ENCODE measurements around the gene NR3C2. TPM values are rescaled to one million over a fixed set of nuclear protein-coding genes. Genes with fewer than 3 reads are reported as not detected.

Gene NR3C2
- 0.12 TPM for polyA plus RNA-seq (2013, experiment 1 of 2; ENCODE audit: insufficient read length)
- polyA plus RNA-seq (2013, experiment 2 of 2; ENCODE audit: insufficient read length): 0.37 TPM

DNA sequence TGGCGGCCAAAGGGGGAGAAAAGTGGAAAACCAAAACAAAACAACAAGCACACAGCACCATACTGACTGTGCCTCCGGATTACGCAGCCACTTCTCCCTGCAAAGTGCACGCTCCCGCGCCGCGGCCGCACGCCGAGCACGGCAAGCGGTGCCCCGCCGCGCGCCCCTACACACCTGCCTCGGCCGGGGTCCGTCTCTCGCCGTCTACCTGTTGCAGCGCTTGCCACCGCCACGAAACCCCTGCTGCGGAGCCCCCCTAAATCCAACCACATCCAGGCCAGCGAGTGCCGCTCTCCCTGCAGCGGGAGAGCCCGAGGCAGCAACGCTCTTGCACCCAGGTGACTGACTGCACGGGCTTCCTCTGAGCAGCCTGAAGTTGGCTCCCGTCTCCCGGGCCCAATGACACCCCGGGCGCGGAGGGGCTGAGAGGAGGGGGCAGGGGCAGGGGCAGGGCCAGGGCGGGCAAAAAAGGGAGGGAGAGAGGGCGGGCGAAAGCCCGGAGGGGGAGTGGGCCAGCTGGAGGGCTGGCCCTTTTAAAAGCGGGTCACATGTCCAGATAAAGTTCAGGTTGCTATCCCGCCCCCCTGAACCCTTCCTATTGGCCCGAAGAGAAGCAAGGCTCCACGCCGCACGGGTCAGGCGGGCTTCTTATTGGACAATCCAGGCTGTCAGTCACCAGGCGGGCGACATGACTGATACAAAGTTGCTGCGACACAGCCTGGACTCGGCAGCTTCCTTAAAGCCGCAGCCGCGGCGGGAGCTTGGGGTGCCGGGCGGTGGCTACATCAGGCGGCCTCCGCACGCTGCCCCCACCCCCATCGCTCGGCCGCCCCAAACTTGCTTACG is at the start of gene NR3C2:
Gene NR3C2, minus strand, starts transcription at position 429 of the 846 bp plus-strand sequence.
- peak; percentile 97 for DNase-seq

DNA sequence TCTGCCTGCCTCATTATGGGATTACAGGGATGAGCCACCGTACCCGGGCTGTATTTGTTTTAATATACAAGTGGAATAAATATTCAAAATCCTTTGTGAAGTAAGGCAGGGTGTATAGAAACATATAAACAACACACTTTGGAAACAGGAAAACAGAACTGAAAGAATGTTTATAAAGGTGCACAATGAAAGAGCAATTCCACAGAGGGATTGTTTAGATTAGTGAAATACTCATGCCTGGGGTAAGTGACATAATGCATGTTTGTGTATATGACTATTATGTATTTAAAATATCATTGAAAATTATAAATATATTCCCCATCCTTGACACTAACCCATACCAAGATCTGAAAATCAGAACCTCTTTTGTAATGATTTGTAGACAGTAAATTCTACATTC is 45.0 kb upstream of the NR3C2 start:
- DNase-seq: no peak

DNA sequence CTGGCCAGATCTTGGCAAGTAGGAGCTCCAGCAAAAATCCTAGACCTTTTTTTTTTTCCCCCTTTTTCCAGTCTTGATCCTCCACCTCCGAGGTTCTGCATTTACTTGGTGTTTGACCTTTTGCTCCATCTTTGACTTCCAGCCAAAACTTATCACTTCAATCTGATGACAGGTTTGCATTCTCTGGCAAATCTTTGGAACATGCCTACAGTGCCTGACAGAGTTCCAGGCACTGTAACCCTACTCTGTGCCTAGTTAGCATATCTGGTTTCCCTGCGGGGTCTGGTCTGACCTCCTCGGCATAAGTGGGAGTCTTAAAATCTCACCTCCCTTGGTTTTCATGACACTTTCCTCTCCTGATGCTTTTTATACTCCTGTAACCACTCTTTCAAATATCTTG is 39.4 kb upstream of the NR3C2 start:
- no peak for DNase-seq

- no peak for DNase-seq
These were observed 35.1 kb upstream of the NR3C2 start for GRCh38 chr4:148477276-148477675.

- no peak for DNase-seq
These were observed 27.7 kb upstream of the NR3C2 start for GRCh38 chr4:148469938-148470337.

GRCh38 chr4:148454835-148455234 is 12.6 kb upstream of the NR3C2 start:
- DNase-seq: peak; percentile 8

DNA sequence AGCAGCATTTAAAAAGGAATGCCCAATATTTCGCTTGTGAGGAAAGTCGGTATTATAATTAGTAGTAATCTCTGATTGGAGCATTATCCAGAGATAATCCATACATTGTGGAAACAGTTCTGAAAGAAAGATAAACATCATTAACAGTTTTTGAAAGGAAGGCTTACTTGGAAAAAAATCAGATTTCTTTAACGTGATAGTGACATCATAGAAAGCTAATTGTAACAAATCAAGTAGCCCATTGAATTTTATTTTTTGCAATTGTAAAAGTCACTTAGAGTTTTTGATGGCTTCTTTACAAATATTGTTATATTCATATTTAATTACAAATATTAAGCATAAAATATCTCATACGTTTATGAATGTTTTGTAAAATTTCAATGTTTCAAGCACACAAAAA is 11.6 kb upstream of the NR3C2 start:
- no peak for DNase-seq

GRCh38 chr4:148452970-148453369 is 10.8 kb upstream of the NR3C2 start:
- DNase-seq: no peak

GRCh38 chr4:148449921-148450320 is 7.7 kb upstream of the NR3C2 start:
- DNase-seq: no peak

DNA sequence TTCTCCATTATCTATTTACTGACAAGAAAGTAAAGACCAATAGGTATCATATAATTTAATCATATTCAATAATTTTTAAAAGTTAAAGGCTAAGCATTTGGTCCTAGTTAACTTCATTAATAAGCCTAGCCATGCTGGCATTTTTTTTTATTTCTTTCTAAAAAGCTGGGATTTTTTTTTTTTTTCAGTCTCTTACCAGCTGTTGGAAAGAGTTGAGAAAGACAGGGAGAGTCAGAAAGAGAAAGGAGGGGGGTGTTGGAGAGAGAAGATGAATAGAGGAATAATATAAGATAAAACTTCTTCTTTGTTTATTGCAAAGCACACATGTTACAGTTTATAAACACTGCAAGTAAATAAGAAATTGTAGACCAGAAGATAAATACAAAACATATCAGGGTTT is 5.9 kb upstream of the NR3C2 start:
- no peak for DNase-seq

DNA sequence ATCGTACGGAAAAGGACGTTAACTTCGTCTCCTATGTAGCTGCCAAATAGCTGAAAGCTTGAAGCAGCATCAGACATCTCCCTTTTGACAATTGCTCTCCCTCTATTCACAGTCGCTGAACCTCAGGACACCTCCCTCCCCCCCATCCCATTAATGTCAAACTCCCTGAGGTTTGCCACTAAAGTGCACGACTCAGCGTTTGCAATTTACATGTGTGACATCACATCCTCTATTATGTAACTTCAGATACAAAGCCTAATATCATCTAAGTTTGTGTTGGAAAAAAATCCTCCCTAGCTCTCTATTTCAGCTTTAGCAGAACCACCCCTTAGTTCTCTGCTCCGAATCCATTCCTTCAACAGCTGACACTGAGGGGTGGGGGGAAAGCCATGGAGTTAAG is 5.5 kb upstream of the NR3C2 start:
- DNase-seq: no peak

DNA sequence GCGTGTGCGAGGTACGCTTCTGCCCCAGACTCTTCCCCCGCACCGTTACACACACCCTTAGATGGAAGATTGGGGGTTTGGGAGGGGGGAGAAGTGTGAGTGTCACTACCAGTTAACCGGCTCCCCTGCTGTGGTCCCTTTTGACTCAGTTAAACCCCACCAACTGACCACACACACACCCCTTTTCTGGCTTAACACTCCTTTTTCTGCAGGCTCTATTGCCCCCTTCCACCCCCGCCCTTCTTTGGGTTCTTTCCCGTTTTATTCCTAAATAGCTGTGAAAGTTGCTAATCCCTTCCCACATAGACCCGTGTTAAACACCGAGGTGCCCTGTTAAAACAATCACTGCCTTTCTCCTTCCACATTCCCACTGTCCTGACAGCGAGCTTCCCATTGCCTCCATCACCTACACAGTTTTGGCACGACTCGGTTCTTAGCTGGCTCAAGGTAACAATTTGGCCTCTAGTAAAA is 3.7 kb upstream of the NR3C2 start:
- no peak for DNase-seq

GRCh38 chr4:148445071-148445859 is 3.1 kb upstream of the NR3C2 start:
- DNase-seq: no peak

DNA sequence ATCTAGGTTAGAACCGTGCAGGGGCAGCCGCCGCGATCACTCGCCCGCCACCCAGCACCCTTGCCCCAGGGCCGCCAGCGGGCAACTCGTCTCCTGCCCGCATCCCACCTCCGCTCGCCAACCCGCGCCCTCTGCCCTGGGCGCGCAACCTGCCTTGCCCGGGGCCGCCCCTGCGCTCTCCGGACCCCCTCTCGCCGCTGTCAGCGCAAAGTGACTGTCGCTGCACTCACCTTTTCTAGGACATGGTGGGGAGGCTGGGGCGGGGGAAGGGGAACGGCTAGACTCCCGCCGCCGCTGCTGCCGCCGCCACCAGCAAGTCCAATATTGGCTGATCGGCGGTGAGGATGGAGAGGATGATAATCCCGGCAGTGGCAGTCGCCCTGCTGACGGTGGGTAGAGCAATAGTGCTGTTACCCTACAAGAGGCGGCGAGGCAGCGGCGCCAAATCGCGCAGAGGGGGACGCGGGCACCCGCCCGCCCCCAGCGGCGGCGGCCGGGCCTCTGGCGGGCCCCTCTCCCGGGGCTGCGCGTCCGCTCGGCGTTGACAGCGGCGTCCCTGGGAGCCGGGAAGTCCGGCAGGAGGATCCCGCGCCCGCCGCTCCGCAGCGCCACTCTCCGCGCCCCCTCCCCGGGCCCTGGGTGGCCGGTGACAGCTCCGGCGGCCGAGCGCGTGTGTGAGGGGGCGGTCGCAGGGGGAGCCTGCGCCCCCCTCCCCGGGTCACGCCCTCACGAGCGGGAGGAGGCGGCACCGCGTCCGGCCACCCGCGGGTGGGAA is 2.3 kb upstream of the NR3C2 start:
- no peak for DNase-seq

DNA sequence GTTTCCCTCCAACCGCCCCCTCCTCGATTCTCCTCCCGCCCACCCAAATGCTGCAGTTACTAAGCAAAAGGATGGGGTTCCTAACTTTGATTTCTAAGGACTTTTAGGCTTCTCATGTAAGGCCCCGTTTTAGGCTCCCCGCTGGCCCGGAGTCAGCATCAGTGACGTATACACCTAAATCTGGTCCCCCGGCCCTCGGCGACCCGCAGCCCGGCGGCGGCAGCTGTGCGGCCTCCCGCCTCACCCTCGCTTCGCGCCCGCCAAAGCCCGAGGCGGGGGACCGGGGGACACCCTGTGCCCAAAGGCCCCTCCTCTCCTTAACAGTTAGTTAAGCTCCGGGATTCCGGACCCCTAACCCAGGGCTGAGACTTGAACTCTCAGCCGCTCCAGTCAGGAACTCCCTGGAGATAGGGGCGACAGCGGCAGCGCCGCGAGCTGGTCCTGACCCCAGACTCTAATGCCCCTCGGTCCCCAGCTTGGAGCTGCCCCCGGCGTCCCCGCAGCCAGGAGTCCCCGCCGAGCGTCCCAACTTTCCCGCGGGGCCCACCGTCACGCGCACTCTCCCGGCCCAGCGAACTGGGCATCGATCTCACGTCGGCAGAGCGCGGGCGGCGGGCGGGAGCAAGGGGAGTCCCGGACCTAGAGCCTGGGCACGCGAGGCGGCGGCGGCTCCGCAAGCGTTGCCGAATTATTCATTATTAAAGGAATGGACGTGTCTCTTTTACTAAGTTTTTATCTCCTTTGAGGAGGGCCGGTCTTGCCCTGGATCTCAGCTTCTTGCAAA is 1.5 kb upstream of the NR3C2 start:
- DNase-seq: no peak

DNA sequence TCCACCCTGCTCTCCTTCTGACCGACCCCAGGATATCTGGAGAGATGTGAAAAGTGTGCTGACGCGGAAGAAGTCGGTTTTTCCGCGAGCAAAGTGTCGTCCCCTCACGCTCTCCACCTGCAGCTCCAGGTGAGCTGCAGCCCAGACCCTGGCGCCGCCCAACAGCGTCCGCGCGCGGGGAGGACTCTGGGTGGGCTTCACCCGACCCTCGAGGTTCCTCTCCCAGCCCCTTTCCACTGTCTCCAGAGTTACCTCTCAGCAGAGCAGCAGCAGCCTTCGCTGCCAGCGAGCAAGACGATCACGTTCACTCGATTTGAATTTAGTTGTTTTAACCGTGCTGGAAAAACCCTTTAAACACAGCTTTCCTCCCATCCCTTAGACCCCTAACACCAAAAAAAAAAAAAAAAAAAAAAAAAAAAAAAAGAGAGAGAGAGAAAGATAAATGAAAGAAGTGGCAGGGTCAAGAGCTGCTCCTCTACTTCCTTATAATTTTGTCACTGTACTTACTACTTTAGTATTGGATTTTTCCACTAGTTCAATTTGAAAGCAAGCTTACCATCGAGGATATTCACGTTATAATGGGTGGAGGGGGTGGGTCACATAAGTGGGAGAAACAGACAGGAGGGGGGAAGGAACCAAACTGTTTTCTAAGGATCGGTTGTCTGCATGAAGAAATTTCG is 758 bp upstream of the NR3C2 start:
- no peak for DNase-seq

GRCh38 chr4:148441624-148441985 is 609 bp downstream of the NR3C2 start:
- no peak for DNase-seq

DNA sequence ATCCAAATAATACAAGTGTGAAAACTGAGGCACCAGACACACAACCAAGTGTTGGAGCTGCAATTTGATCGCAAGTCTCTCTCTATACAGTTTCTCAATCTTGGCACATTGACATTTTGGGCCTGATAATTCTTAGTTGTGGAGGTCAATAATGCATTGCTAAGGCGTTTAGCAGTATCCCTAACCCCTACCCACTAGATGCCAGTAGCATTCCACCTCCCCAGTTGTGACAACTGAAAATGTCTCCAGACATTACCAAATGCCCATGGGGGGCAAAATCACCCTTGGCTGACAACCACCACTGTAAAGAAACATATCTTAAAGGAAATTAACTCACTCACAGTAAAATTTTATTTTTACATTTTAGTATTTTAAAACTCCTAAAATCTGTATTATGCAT is 4.2 kb downstream of the NR3C2 start:
- no peak for DNase-seq

- DNase-seq: no peak
These were observed 4.8 kb downstream of the NR3C2 start for GRCh38 chr4:148437439-148437838.

GRCh38 chr4:148436512-148436911 is 5.7 kb downstream of the NR3C2 start:
- DNase-seq: no peak

DNA sequence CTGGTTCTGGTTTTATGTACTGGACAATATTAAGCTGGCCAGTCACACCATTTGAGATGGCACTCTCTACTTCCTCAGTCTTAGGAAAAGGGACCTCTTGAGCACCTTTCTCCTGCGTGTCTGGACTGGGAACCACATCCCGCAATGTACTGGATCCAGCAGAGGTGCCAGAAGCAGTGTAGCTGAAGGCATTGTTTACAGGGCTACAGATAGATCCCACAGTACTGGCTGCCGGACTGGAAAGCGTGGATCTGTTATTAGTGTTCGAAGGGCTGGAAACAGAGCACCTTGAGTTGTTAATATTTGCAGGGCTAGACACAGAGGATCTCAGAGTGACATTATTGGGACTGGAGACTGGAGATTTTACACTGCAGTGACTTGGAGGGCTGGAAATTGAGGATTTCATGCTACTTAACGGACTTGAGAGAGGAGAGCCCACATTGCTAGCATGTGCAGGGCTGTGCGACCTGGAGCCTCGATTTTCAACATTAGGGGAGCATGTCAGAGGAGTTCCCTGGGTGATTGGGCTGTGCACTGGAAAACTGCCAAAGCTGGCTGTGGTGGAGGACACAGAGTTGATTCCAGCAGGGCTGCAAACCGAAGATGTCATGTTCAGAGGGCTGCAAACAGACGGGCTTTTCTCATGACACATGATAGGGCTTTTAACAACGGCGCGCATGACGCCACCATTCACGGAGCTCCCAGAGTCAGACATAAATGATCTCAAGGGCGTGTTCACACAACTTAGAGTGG is 6.4 kb downstream of the NR3C2 start:
- no peak for DNase-seq

Measured in fibroblast of skin of scalp (primary cell).